Measurements from ENCODE around the gene BEND6. TPM values are rescaled to one million over a fixed set of nuclear protein-coding genes. Genes with fewer than 3 reads are reported as not detected.
A peak's percentile ranks its signal among the peaks of the same experiment; 100 is the strongest.

The BEND6 gene
- total and polyA plus RNA-seq, 2 of the 13 experiments (the other 11 are each of a cell fraction or from before 2014, with no cell fraction given), result 0.20 to 0.21 TPM

DNA sequence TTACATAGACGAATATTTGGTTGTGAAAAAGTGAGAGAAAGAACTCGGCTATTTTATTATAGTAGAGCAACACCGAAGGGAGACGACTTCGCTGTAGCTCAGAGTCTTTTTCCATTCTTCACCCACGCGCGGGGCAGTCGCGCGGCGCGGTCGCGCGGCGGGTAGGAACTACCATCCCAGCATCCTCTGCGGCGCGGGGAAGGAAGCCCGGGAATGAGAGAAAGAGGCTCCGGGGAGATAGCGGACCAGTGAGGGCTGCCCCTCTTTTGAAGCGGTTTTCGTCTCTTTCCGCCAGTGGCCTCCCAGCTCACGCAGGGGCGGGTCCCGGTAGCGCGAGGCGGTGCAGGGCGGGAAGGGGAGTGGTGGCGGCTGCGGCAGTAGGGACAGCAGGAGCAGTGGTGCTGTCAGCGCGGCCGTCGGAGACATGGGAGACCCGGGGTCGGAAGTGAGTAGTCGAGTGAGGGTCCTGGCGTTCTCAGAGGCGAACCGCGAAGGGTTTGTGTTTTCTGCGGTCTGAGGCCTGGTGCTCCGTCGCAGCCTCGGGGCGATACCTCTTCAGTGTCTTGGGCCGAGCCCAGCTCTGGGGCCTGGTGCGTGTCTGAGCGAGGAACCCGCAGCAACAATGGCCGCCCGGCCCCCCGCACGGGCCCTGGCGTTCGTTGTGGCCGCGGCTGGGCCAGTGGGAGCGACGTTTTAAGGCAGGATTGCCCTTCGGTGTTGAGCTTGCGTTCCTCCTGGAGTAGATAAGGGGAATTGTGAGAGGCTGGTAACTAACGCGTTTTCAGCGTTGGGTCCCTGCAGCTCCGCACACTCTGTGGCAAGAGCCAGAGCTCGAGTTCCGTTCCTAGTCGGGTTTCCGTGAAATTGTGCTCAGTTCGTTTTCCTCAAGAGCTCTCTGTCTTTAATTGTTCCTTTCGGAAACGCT is 91.7 kb downstream of the BEND6 start, which contains the start of gene KIAA1586 (continued):
- TF ChIP-seq, protein P1, sequence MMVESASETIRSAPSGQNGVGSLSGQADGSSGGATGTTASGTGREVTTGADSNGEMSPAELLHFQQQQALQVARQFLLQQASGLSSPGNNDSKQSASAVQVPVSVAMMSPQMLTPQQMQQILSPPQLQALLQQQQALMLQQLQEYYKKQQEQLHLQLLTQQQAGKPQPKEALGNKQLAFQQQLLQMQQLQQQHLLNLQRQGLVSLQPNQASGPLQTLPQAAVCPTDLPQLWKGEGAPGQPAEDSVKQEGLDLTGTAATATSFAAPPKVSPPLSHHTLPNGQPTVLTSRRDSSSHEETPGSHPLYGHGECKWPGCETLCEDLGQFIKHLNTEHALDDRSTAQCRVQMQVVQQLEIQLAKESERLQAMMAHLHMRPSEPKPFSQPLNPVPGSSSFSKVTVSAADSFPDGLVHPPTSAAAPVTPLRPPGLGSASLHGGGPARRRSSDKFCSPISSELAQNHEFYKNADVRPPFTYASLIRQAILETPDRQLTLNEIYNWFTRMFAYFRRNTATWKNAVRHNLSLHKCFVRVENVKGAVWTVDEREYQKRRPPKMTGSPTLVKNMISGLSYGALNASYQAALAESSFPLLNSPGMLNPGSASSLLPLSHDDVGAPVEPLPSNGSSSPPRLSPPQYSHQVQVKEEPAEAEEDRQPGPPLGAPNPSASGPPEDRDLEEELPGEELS (CRISPR knock-in tag; IDR thresholded peaks at IDR 0.05), result 0 out of 2 replicates have a peak, but pooled peaks have one; percentile 3
- peak; percentile 60; the same call in 1 of the 2 replicates for TF ChIP-seq ZNF782 (CRISPR knock-in tag; IDR thresholded peaks at IDR 0.05; ENCODE audit: borderline replicate concordance)
- TF ChIP-seq ZNF691 (CRISPR knock-in tag; IDR thresholded peaks at IDR 0.05; ENCODE audit: borderline replicate concordance, low read depth), result peak; percentile 90; the same call in 1 of the 2 replicates
- peak; percentile 71; the same call in 1 of the 2 replicates for TF ChIP-seq GLI4 (CRISPR knock-in tag; IDR thresholded peaks at IDR 0.05; ENCODE audit: borderline replicate concordance)
- TF ChIP-seq ZNF446 (CRISPR knock-in tag; IDR thresholded peaks at IDR 0.05), result peak; percentile 79; the same call in 1 of the 2 replicates
- peak; percentile 87 for TF ChIP-seq MYPOP (CRISPR knock-in tag; IDR thresholded peaks at IDR 0.05)
- TF ChIP-seq ZNF552 (CRISPR knock-in tag; IDR thresholded peaks at IDR 0.05; ENCODE audit: borderline replicate concordance), result peak; percentile 78; the same call in 1 of the 2 replicates
- 0 out of 2 replicates have a peak, but pooled peaks have one; percentile 32 for TF ChIP-seq ZNF333 (CRISPR knock-in tag; IDR thresholded peaks at IDR 0.05; ENCODE audit: borderline replicate concordance)
- peak; percentile 80; the same call in 1 of the 2 replicates for TF ChIP-seq REPIN1 (CRISPR knock-in tag; IDR thresholded peaks at IDR 0.05; ENCODE audit: borderline replicate concordance, low read depth)
- TF ChIP-seq ZMYM4 (CRISPR knock-in tag; IDR thresholded peaks at IDR 0.05), result peak; percentile 91
- peak; percentile 70; the same call in 1 of the 2 replicates for TF ChIP-seq SIN3A (IDR thresholded peaks at IDR 0.05; ENCODE audit: borderline replicate concordance, low read depth, low read length)
- peak; percentile 37; the same call in 1 of the 2 replicates for TF ChIP-seq KLF11 (CRISPR knock-in tag; IDR thresholded peaks at IDR 0.05)
- peak; percentile 71; the same call in 1 of the 2 replicates for TF ChIP-seq TRAFD1 (CRISPR knock-in tag; IDR thresholded peaks at IDR 0.05; ENCODE audit: borderline replicate concordance)
- peak; percentile 86 for TF ChIP-seq HOXA3 (CRISPR knock-in tag; IDR thresholded peaks at IDR 0.05)
- TF ChIP-seq, protein P2, sequence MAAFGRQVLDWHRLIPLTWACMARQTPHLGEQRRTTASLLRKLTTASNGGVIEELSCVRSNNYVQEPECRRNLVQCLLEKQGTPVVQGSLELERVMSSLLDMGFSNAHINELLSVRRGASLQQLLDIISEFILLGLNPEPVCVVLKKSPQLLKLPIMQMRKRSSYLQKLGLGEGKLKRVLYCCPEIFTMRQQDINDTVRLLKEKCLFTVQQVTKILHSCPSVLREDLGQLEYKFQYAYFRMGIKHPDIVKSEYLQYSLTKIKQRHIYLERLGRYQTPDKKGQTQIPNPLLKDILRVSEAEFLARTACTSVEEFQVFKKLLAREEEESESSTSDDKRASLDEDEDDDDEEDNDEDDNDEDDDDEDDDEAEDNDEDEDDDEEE (CRISPR knock-in tag; IDR thresholded peaks at IDR 0.05), result peak; percentile 86; the same call in 1 of the 2 replicates
- TF ChIP-seq ZNF879 (CRISPR knock-in tag; IDR thresholded peaks at IDR 0.05), result 0 out of 2 replicates have a peak, but pooled peaks have one; percentile 48
